ACHN (cell line): ENCODE results near the gene PRKD1.
"Not testable (repeated sequence)": the region's sequence is repeated elsewhere in the genome, so short reads cannot be mapped to it uniquely, and the experiment has no call there.

ENCODE experiments used
- DNase-seq: peaks from one replicate; pipeline ENCODE4 v3.0.0-alpha.2; 2015
- in situ Hi-C: cut with HindIII; loops from 2 replicates; pipeline ENCODE4 v1.10.0; 2017; ENCODE audit warnings: low sequenced_read_pairs, low pct_ligation_motif_present, low pct_unique_long_range_greater_than_20kb

PRKD1 gene

DNA sequence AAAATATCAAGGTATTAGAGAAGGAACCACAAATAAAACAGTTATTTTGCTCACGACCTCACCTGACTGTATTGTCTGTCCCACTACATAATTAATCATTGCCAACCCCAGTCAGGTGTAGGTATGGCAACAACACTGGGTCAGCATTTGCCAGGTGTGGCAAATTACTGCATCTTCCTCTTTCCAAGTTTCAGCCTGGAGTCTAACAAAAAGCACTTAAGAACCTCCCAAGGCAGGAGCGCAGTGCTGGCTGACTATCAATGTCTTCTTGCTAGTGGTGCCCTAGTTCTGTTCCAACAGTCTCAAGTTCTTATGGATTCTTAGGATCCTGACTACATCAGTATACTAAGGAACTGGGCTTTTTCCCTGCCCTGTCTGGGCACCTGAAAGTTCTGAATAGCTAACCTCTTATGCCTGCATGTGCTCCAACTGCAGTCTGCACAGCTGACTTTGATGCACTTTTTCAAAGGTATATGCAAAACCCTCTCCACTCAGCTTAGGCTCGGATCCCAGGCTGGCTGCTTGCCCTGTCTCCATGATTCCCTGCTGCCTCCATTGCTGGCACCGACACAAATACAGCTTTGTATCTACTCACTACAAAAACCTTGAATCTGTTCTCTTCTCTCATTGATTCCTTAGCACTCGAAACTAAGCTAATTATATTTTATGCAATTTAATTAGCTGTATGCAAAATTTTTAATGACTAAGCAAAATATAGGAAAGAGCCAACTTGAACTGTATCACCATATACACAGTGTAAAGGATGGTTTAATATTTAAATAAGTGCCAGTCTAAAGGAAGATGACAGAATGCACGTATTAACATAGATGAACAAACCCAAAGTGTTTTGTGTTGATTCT is 113.3 kb downstream of the PRKD1 start:
- no peak for DNase-seq
- in situ Hi-C loops: no loop called here

DNA sequence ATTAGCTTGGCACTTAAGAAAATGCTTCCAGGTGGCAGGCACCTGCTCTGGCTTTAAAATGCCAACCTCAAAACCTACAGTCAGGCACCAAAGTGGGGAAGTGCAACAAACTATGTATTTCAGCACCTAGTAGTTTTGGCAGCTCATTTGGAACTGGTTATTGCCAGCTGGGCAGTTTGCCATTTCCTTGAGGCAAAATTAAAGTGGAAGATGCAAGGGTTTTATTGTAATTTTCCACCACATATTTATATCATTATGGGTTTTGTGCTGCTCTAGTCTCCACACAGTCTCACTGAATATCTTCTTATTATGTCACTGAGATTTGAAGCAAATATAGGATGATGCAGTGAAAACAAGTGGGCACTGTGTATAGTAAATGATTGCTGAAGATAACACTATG is 117.0 kb downstream of the PRKD1 start:
- no peak for DNase-seq
- in situ Hi-C loops: no loop called here

DNA sequence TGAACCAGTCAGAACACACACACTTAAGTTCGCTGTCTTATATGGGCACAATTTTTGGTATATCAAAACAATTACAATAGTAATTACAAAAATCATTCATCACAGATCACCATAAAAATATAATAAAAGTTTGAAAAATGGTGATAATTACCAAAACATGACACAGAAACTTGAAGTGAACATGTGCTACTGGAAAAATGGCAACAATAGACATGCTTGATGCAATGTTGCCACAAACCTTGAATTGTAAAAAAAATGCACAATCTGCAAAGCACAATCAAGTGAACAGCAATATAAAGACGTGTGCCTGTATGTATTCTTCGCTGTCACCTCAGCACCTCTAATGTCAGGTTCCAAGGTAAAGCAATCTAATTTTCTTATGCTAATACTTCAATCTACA is 117.6 kb downstream of the PRKD1 start:
- in situ Hi-C loops: no loop called here
- no peak for DNase-seq

DNA sequence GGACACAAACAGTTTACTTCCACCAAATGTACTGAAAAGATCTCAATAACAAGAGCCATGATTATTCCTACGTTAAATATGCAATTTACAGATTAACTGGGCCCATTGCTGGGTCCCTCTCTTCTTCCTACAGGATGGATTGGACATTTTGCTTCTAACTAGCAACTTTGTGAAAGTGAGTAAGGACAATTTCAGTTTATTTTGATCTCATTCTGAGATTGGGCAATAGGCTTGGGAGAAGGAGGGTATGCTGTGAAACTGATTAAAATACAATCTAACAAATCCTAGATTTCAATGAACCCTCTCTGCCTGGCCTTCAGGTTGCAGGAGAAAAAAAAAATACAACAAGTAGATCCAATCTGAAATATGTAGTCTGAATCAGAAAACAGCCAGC is 121.5 kb downstream of the PRKD1 start:
- no peak for DNase-seq
- in situ Hi-C loops: no loop called here

DNA sequence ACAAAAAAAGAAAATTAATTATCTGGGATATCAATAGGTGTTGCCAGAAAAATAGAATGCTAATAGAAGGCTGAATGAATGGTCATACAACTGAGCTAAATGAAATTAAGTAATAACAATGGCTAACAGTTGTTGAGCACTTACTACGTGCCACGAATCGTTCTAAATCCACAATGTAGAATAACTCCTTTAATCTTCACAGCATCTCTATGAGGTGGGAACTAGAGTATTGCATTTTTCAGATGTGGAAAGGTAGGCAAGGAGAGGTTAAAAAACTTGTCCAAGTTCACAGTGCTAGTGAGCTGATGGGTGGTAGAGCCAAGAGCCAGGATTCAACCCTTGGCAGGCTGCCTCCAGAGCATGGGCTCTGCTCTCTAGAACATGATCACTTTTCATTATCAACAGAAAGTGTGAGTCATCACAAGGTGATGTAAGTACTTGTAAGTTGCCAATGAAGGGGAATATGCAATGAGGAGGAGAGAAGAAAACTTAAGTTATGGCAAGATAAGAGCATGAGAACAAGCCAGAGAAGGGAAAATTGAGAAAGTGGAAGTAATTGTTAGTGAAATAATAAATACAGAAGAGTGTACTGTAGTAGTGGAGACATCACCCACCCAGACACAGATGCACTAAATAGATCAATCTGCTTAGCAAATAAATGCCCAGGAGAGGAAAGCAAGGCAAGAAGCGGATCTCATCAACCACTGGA is 122.1 kb downstream of the PRKD1 start:
- DNase-seq: peak; percentile 76
- in situ Hi-C loops: no loop called here

DNA sequence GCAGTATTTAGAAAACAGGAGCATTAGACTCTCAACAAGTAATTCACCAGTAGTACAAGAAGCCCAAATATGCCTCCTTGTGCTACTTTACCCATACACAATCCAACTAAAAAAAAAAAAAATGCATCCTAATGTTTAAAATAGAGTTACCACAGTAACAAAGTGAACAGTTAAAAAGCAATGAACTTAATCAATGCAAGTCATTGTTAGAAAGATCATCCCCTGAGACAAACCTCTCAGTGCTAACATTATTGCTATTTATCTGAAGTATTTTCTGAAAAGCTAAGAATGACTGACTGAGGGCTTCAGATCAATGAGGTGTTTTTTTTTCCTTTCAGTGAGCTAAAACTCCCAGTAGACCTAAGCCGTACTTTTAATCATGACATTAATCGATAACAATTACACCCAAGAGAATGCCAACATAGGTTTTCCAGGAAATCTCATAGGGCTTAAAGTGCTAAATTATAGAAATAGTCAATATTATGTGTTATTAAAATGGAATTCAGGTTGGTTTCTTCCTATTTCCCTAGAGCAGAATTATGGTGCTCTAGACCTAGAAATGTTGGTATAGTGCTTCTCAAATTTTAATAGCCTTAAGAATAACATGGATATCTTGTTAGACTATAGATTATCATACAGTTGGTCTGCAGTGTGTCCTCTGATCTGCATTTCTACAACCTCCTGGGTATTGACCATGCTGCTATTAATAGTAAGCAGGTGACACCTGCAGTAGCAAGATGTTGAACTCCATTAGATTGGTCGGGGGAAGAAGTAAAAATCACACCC is 123.0 kb downstream of the PRKD1 start:
- DNase-seq: no peak
- in situ Hi-C loops: no loop called here

DNA sequence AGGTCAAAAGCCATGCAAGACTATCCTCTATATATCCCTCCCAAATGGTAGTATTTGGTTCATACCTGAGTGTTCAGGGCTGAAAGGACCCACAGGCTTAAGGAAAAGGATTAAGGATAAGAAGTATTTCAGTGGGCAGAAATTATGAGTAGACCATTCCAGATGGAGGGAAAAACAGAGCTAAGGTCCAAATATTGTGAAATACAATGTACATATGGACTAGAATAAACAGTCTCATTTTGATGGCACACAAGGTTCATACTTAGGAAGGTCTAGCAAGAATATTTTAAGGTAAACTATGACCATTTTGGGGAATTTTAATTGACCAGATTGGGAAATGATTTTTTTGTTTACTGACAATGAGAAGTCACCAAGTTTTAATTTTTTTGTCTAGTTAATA is 124.6 kb downstream of the PRKD1 start:
- no peak for DNase-seq
- in situ Hi-C loops: no loop called here

DNA sequence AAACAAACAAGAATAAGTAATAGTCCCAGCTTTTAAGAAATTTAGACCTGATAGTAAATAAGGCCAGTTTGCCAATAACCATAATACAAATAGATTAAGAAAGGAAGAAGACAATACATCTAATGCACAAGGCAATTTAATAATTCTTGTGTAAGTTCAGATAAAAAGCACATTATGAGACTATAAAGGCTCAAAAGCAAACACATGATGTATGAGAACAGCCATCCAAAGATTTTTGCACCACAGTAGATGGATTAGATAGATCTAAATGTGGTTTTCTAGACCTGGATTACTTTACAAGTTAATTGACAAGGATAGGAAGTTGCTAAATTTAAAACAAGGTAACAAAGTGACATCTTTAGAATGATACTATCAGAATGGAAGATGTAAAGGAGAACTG is 125.4 kb downstream of the PRKD1 start:
- DNase-seq: no peak
- in situ Hi-C loops: no loop called here

DNA sequence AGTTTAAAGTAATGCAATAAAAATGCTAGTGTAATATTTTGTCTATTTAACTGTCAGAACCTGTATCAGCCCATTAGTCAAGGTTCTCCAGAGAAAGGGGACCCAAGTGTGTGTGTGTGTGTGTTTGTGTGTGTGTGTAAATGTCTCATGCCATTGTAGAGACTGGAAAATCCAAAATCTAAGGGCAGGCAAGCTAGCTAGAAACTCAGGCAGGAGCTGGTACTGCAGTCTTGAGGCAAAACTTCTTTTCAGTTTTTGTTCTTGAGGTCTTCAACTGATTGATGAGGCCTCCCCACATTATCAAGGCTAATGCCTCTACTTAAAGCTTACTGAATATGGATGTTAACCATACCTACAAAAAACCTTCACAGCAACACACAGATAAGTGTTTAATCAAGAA is 126.7 kb downstream of the PRKD1 start:
- DNase-seq: no peak
- in situ Hi-C loops: no loop called here

DNA sequence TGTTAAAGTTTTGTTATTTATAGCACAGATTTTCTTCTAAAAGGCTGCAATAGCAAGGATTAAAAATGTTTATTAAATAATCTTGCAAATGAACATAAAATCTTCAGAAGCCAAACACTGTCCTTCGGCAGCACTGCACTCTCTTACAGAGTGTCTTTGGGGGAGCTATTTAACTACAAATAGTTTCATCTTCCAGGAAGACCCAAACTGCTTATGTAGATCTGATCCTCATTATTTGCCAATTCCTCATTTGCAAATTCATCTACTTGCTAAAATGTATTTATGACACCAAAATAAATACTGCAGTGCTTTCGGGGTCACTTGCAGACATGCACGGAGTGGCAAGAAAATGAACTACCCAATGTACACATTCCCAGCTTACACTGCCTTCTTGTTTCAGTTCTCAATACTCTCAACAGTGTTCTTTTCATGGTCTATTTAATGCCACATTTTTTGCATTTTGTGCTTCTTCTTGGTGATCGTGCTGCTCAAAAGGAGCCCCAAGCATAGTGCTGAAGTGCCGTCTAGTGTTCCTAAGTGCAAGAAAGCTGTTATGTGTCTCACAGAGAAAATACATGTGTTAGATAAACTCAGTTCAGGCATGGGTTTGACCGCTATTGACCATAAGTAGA is 128.1 kb downstream of the PRKD1 start:
- DNase-seq: no peak
- in situ Hi-C loops: no loop called here

DNA sequence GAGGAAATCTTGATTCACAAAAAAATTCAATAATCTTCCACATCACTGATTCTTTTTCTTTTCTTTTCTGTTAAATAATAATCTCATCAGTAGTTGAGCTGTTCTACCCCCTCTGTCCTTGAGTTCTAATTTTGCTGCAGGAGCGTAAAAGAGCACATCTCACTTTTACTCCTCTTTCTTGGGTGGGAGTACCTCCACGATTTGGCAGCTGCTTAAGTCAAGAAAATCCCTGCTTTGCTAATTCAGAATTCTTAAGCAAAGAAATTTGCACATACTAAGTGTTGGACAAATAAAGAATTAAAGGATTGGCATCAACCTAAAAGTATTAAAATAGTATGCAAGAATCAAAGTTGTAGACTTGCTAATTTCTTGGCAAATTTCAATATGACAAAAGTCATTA is 128.8 kb downstream of the PRKD1 start:
- no peak for DNase-seq
- in situ Hi-C loops: no loop called here

DNA sequence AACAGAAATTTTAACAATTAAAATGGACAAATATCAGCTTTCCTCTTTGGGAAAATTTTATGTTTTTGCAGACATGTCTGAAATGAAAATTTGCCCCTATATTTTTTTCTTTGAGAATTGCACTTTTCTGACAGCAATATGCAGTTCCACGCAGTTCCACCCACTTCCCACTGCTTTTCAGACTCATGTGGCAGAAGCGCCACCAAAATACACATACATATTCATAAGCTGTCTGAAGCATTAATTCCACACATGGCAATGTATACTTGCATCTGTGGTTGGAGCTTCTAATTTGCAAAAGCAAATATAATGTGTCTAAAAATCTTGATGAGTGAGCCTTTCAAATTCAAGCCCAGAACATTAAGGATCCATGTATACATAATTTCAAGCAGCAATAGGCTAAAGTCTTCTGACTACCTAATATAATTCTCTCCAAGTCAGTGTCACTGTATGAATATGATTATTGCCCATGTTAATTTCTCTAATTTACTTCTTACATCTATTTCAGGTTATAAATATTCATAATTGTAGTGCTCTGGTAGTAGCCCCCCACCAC is 129.5 kb downstream of the PRKD1 start:
- in situ Hi-C loops: no loop called here

DNA sequence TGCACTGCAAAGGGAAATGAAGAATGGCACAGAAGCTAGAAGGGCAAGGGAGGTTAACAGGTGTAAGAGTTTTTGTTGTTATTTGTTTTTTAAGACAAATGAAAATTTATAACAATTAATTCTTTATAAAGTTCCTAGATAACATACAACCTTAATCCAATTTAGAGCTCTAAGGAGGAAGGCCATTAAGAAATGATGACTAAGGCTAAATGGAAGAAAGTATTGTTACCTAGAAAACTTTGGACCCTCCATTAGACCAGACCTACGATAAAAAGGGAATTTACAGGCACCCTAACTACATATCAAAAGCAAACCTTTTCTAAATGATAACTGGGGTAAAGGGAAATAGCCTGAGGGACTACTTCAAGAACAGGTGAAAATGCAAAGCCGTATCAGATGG is 130.8 kb downstream of the PRKD1 start:
- DNase-seq: no peak
- in situ Hi-C loops: no loop called here

More for the DNA sequence above, 129.5 kb downstream of the PRKD1 start:
- no peak for DNase-seq

DNA sequence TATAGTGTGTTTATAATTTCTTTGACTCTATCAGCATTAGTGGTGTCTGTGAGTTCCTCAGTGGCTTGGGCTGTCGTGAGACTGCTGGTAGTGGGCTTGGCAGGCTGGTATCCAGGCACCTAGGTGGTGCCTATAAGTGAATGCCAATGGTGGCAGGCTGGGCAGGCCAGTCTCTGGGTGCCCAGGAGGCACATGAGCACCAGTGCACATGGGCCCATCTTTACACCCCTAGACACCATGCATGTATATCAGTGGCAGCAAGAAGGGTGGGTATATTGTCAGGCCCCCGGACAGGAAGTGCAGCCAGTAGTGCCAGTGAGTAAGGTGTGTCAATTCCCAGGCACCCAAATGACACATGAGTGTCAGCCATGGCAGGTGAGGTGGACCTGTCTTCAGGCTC is 138.2 kb downstream of the PRKD1 start:
- in situ Hi-C loops: no loop called here
- DNase-seq: no peak

DNA sequence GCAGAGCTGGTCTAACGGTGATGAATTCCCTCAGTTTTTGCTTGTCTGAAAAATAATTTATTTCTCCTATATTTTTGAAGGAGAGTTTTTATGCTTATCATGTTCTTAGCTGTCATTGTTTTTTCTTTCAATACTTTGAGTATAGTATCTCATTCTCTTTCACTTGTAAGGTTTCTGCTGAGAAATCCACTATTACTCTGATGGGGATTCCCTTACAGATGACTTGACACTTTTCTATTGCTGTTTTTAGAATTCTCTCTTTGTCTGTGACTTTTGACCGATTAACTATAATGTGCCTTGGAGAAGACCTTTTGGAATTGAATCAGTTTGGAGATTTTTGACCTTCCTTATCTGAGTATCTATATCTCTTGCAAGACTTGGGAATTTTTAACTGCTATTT is 139.6 kb downstream of the PRKD1 start:
- no peak for DNase-seq
- in situ Hi-C loops: no loop called here

DNA sequence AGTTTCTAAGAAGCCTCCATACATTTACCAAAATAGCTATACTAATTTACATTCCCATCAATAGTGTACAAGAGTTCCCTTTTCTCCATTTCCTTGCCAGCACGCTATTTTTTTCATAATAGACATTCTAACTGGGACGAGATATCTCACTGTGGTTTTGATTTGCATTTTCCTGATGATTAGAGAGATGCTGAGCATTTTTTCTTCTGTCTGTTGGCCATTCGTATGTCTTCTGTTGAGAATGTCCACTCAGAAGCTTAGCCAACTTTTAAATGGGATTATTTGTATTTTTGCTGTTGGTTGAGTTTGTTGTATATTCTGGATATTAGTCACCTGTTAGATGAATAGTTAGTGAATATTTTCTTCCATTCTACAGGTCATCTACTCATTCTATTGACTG is 144.1 kb downstream of the PRKD1 start:
- in situ Hi-C loops: no loop called here
- DNase-seq: no peak

DNA sequence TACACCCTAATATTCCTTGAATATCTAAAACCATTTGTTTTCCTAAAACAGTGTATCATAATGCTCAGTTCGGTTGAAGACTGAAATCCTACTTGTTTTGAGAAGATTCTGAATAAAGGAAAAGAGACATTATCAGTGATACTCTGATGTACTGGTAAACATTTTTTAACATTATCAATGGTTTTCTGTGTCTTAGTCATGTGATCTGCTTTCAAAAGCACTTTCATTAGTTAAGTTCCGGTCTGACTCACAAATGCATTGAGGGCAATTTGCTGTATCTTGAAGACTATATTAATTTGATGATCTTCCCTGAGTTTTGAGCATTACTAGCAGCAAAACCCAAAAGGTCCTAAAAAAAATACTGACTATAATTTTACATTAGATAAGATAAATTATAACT is 145.6 kb downstream of the PRKD1 start:
- no peak for DNase-seq
- in situ Hi-C loops: no loop called here

DNA sequence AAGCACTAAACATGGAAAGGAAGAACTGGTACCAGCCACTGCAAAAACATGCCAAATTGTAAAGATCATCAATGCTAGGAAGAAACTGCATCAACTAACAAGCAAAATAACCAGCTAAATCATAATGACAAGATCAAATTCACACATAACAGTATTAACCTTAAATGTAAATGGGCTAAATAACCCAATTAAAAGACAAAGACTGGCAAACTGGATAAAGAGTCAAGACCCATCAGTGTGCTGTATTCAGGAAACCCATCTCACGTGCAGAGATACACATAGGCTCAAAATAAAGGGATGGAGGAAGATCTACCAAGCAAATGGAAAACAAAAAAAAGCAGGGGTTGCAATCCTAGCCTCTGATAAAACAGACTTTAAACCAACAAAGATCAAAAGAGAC is 150.5 kb downstream of the PRKD1 start:
- in situ Hi-C loops, DNase-seq: not testable (repeated sequence)

DNA sequence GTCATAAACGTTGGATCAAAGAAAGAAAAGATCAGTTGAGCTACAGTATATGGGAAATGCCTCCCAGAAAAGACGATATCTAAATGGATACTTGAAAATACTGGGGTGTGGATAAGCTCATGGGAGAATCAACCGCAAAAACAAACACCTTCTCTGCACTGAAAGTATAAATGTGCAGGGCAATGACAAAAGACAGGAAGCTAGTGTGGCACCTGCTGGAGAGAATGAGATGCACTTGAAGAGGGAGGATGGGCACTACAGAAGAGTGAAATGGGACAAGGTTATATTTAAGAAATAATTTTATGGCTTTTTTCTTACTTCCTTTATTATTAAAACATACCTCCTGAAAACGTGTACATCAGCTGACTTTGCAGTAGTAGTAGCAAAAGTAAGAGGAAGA is 153.7 kb downstream of the PRKD1 start:
- in situ Hi-C loops: no loop called here
- no peak for DNase-seq
